ENCODE results near the gene AP3S1. TPM values are rescaled to one million over a fixed set of nuclear protein-coding genes. Genes with fewer than 3 reads are reported as not detected.

The AP3S1 gene
- total RNA-seq, 4 donors from 2014 or later, result 46.0 to 72.0 (median 46.6) TPM

DNA sequence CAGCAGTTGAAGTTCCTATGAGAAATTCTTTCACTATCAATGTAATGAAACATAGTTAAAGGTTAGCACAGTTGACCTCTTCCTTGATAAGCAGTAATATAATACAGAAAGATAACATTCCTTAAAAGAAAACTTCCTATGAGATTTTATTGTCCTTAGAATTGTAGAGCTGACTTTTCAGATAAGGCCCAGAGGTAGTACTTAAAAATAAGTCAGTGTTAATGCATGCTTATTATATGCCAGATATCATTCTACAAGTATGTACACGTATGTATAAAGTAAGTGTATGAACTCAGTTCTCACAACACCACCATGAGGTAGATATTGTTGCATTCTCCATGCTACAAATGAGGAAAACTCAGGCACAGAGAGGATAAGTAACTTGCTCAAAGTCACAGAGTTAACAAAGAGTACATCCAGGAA lies 15.3 kb downstream of the AP3S1 start:
- no peaks in the 10 kb centered on the region for H3K9me3 ChIP-seq
- no peaks in the 10 kb centered on the region for H3K36me3 ChIP-seq
- H3K4me3 ChIP-seq, result no peak overlapping the region
- H3K27me3 ChIP-seq, result no peaks in the 10 kb centered on the region
- WGBS, 2 donors, result 65 to 69% methylated on average over 1 of the region's 1 CpG
- no peak for DNase-seq (ENCODE audit: low spot score in 2 of 2)
- no peak overlapping the region for H3K27ac ChIP-seq
- H3K4me1 ChIP-seq, result peaks cover 4 to 45% (median 17%) of the 10 kb centered on the region in 4 donors
- TF ChIP-seq, protein P1, sequence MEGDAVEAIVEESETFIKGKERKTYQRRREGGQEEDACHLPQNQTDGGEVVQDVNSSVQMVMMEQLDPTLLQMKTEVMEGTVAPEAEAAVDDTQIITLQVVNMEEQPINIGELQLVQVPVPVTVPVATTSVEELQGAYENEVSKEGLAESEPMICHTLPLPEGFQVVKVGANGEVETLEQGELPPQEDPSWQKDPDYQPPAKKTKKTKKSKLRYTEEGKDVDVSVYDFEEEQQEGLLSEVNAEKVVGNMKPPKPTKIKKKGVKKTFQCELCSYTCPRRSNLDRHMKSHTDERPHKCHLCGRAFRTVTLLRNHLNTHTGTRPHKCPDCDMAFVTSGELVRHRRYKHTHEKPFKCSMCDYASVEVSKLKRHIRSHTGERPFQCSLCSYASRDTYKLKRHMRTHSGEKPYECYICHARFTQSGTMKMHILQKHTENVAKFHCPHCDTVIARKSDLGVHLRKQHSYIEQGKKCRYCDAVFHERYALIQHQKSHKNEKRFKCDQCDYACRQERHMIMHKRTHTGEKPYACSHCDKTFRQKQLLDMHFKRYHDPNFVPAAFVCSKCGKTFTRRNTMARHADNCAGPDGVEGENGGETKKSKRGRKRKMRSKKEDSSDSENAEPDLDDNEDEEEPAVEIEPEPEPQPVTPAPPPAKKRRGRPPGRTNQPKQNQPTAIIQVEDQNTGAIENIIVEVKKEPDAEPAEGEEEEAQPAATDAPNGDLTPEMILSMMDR (IDR thresholded peaks at IDR 0.05), result no peak
- TF ChIP-seq EP300 (IDR thresholded peaks at IDR 0.05), result no peak
- TF ChIP-seq POLR2A (IDR thresholded peaks at IDR 0.05), result no peak

DNA sequence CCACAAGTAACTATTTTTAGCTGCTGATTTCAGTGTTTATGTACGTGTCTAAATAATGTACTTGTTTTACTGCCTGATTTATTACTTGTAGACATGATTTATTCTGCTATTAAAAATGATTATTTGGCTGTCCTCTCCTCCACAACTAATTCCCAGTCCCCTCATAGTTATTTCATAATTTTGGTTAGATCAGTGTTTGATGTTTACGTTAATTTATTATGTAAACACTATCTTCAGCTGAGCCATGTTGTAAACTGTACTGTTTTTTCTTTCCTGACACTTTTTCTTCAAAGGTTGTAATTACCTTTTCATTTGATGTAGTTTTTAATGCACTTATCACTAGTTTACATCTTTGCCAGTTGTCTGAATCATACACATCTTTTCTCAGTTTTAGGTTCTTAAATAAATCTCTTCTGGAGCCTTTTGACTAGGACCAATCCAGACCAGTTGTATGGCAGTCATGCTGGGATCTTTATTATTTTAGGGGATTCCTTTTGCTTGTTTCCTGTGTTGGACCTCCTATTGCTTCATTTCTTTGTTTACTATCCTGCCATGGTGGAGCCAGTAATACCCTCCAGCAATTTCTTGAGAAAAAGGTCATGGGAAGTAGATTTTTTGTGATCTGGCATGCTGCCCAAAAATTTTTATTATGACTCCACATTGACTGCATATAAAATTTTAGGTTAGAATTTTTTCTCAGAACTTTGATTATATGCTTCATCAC lies 16.1 kb downstream of the AP3S1 start:
- Histone ChIP-seq H3K4me3 (no peak overlapping the region), H3K4me1 (peaks cover 4 to 43% (median 17%) of the 10 kb centered on the region in 4 donors), H3K9me3 (no peaks in the 10 kb centered on the region), H3K36me3 (no peaks in the 10 kb centered on the region), H3K27ac (peak overlapping the region in 1 of 4 donors; percentile 26), H3K27me3 (no peaks in the 10 kb centered on the region)
- no peak for DNase-seq (ENCODE audit: low spot score in 2 of 2)
- WGBS, 2 donors, result 45 to 51% methylated on average over 2 of the region's 2 CpGs
- TF ChIP-seq POLR2A (IDR thresholded peaks at IDR 0.05) (no peak), EP300 (IDR thresholded peaks at IDR 0.05) (no peak)
- TF ChIP-seq, protein P1 (IDR thresholded peaks at IDR 0.05), result no peak

DNA sequence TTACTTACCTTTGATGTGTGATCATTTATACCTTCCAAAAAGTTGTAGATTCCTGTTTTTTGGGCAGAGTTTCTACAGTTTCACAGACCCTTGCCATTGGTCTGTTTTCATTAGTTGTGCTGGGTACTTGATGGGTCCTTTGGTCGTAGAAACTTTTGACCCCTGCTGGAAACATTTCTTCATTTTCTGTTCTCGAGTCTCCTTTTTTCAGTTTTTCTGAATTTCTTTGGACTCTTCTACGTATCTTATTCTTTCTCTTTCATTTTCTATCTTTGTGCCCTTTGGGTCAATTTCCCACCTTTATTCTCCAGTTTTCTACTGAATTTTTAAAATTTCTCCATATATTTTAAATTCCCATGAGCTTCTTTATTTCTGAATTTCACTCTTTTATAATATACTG lies 16.7 kb downstream of the AP3S1 start:
- no peak overlapping the region for H3K27ac ChIP-seq
- TF ChIP-seq, protein P1 (IDR thresholded peaks at IDR 0.05), result no peak
- no peak for TF ChIP-seq EP300 (IDR thresholded peaks at IDR 0.05)
- no peak for TF ChIP-seq POLR2A (IDR thresholded peaks at IDR 0.05)
- no peak overlapping the region for H3K4me3 ChIP-seq
- no peaks in the 10 kb centered on the region for H3K27me3 ChIP-seq
- 59 to 69% methylated on average over 3 of the region's 3 CpGs for WGBS, 2 donors
- peaks cover 4 to 43% (median 17%) of the 10 kb centered on the region in 4 donors for H3K4me1 ChIP-seq
- no peaks in the 10 kb centered on the region for H3K36me3 ChIP-seq
- no peak for DNase-seq (ENCODE audit: low spot score in 2 of 2)
- peaks cover 0 to 2% (median 0%) of the 10 kb centered on the region in 4 donors for H3K9me3 ChIP-seq

DNA sequence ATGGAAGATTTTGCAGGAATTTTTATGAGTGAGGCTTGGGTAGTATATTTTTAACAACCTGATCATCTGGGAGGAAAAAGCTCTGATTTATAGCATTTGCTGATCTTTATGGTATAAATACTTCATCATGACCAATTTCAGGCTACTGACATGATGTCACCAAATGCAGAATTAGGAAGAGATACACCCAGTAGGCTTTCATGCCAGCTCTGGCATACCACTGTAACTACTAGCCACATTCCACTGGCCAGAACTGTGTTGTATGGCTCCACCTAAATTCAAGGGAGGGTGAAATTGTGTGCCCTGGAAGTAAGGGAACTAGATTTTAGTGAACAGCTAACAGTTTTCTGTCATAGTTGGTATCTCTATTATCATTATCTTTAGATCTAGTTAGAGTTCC lies 17.6 kb downstream of the AP3S1 start:
- Histone ChIP-seq H3K27ac (no peak overlapping the region), H3K36me3 (peaks cover 0 to 2% (median 0%) of the 10 kb centered on the region in 3 donors), H3K9me3 (peaks cover 0 to 11% (median 0%) of the 10 kb centered on the region in 4 donors), H3K27me3 (no peaks in the 10 kb centered on the region), H3K4me1 (peaks cover 4 to 43% (median 17%) of the 10 kb centered on the region in 4 donors), H3K4me3 (no peak overlapping the region)
- TF ChIP-seq POLR2A (IDR thresholded peaks at IDR 0.05), result no peak
- no peak for TF ChIP-seq EP300 (IDR thresholded peaks at IDR 0.05)
- TF ChIP-seq, protein P1 (IDR thresholded peaks at IDR 0.05), result no peak
- no peak for DNase-seq (ENCODE audit: low spot score in 2 of 2)

DNA sequence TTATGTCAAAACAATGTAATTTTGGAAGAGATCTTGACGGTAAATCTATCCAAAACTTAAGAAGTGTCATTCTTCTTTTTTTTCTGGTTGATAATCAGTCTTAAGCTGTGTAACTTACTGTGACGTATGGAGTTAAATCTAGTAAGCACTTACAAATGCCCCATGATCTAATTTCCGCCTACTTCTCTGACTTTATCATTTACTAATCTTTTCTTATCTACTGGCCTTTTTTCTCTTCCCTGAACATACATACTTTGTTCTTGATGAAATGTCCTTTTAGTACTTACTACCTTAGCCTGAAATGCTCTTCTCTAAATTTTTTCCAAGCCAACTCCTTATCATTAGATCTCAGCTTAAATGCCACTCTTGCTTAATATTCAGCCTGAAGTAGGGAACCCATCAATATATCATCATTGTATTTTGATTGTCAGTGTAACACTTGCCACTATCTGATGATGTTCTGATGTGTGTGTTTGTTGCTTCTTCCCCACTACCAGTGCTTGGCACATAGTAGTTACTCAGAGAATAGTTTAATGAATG lies 27.6 kb downstream of the AP3S1 start:
- WGBS, 2 donors, result 78 to 83% methylated on average over 3 of the region's 3 CpGs
- Histone ChIP-seq H3K4me3 (no peak overlapping the region), H3K27me3 (no peaks in the 10 kb centered on the region), H3K9me3 (no peaks in the 10 kb centered on the region), H3K4me1 (peaks cover 0 to 12% (median 0%) of the 10 kb centered on the region in 4 donors), H3K27ac (no peak overlapping the region), H3K36me3 (peaks cover 0 to 23% (median 3%) of the 10 kb centered on the region in 3 donors)
- DNase-seq (ENCODE audit: low spot score in 2 of 2), result no peak
- TF ChIP-seq POLR2A (IDR thresholded peaks at IDR 0.05) (no peak), EP300 (IDR thresholded peaks at IDR 0.05) (no peak)
- TF ChIP-seq, protein P1 (IDR thresholded peaks at IDR 0.05), result no peak
